SK-N-SH (cell line): ENCODE results near the gene KIAA1191. TPM values are rescaled to one million over a fixed set of nuclear protein-coding genes. Genes with fewer than 3 reads are reported as not detected.

Experiments
- CTCF ChIA-PET: fragments of 300-600, 350-600 bp; formaldehyde crosslinking; extraction: SDS; loops from one replicate; lab custom pipeline; 2021; lab: Yijun Ruan, JAX
- POLR2A ChIA-PET: fragments of 350-600 bp; sonication (Branson Sonifier 250); formaldehyde crosslinking; extraction: SDS; loops from one replicate; lab custom pipeline; 2020; ENCODE audit warnings: antibody characterized with exemption, inconsistent platforms; lab: Yijun Ruan, JAX
- DNase-seq: peaks from one replicate; pipeline ENCODE4 v3.0.0; 2012
- H2AFZ ChIP-seq: fragments of 200-600 bp; sonication (generic); 2 replicates; pipeline ENCODE4 v1.8.1; 2016; ENCODE audit warnings: antibody characterized with exemption, mild to moderate bottlenecking, low read depth
- H3F3A ChIP-seq: fragments of 200-600 bp; sonication (generic); replicated peaks from 2 replicates; pipeline ENCODE3; 2016; ENCODE audit warnings: antibody characterized with exemption, mild to moderate bottlenecking; ENCODE audit not compliant: insufficient read depth
- H3K27ac ChIP-seq, 2 experiments: fragments of 200-500 bp in 1 of 2; fragments of 200-600 bp in 1 of 2; sonication (Bioruptor generic) in 1 of 2; sonication (generic), shearing (Covaris generic) in 1 of 2; 2 replicates each; pipeline versions ENCODE4 v1.5.1 to v1.6.1; 2014 to 2016; ENCODE audit warnings: low read depth in 2 of 2, inconsistent platforms in 1 of 2, low read length in 1 of 2, mild to moderate bottlenecking in 1 of 2, mixed read lengths in 1 of 2
- H3K27me3 ChIP-seq: fragments of 200-600 bp; sonication (generic), shearing (Covaris generic); 2 replicates; pipeline ENCODE4 v1.6.1; 2016; ENCODE audit warnings: mixed run types; ENCODE audit not compliant: insufficient read depth
- H3K36me3 ChIP-seq, 2 experiments: fragments of 200-500 bp in 1 of 2; fragments of 200-600 bp in 1 of 2; sonication (Bioruptor generic) in 1 of 2; sonication (generic) in 1 of 2; replicated peaks in 1 of 2; 2 replicates each; pipeline versions ENCODE3 to v1.5.1; 2014 to 2016; ENCODE audit warnings: low read length in 1 of 2, mild to moderate bottlenecking in 1 of 2; ENCODE audit not compliant: insufficient read depth in 2 of 2, control insufficient read depth in 1 of 2
- H3K4me1 ChIP-seq, 2 experiments: fragments of 200-500 bp in 1 of 2; fragments of 200-600 bp in 1 of 2; sonication (Bioruptor generic) in 1 of 2; sonication (generic), shearing (Covaris generic) in 1 of 2; 2 replicates each; pipeline versions ENCODE4 v1.5.1 to v1.6.1; 2014 to 2016; ENCODE audit warnings: low read depth in 1 of 2, low read length in 1 of 2, mixed run types in 1 of 2; ENCODE audit not compliant: insufficient read depth in 2 of 2, control insufficient read depth in 1 of 2
- H3K4me2 ChIP-seq: fragments of 200-600 bp; sonication (generic), shearing (Covaris generic); 2 replicates; pipeline ENCODE4 v1.6.1; 2017; ENCODE audit warnings: mixed run types
- H3K4me3 ChIP-seq, 2 experiments: fragments of 200-500 bp in 1 of 2; fragments of 200-600 bp in 1 of 2; sonication (Bioruptor generic) in 1 of 2; sonication (generic), shearing (Covaris generic) in 1 of 2; 2 replicates each; pipeline versions ENCODE4 v1.5.1 to v1.8.1; 2014 to 2016; ENCODE audit warnings: low read depth in 2 of 2, inconsistent platforms in 1 of 2, low read length in 1 of 2, mild to moderate bottlenecking in 1 of 2, mixed read lengths in 1 of 2, moderate library complexity in 1 of 2
- H3K79me2 ChIP-seq: fragments of 200-600 bp; sonication (generic); 2 replicates; pipeline ENCODE4 v1.8.1; 2017; ENCODE audit warnings: mild to moderate bottlenecking; ENCODE audit not compliant: insufficient read depth
- H3K9ac ChIP-seq: fragments of 200-600 bp; sonication (generic); 2 replicates; pipeline ENCODE4 v1.6.1; 2017; ENCODE audit warnings: mixed run types
- H3K9me2 ChIP-seq: fragments of 200-600 bp; sonication (generic); 2 replicates; pipeline ENCODE4 v1.6.1; 2017; ENCODE audit warnings: mixed run types
- H3K9me3 ChIP-seq: fragments of 200-600 bp; sonication (generic); 2 replicates; pipeline ENCODE4 v1.6.1; 2017; ENCODE audit warnings: mixed run types, mild to moderate bottlenecking, moderate library complexity
- H4K20me1 ChIP-seq: fragments of 200-600 bp; sonication (generic); 2 replicates; pipeline ENCODE4 v1.6.1; 2017; ENCODE audit warnings: mild to moderate bottlenecking, mixed run types; ENCODE audit not compliant: insufficient read depth
- ELF1 ChIP-seq: IDR thresholded peaks from 2 replicates; pipeline ENCODE4 v1.4.0; 2012
- EP300 ChIP-seq, 2 experiments: IDR thresholded peaks; 2 replicates each; pipeline versions ENCODE4 v1.4.0 to v1.6.1; 2012; ENCODE audit warnings: borderline replicate concordance in 1 of 2, low read depth in 1 of 2, low read length in 1 of 2
- EZH2phosphoT487 ChIP-seq: fragments of 200-600 bp; sonication (generic); IDR thresholded peaks from 2 replicates; pipeline ENCODE4 v1.6.1; 2017; ENCODE audit warnings: low read depth, mixed run types, mild to moderate bottlenecking, antibody characterized with exemption, moderate library complexity, borderline replicate concordance
- FOXJ3 ChIP-seq: sonication (generic); formaldehyde crosslinking; IDR thresholded peaks from 2 replicates; pipeline ENCODE4 v1.5.1; 2020; ENCODE audit warnings: mild to moderate bottlenecking, missing genetic modification reagents
- FOXM1 ChIP-seq: IDR thresholded peaks from 2 replicates; pipeline ENCODE4 v1.4.0; 2012; ENCODE audit warnings: low read depth, mild to moderate bottlenecking
- GABPA ChIP-seq: IDR thresholded peaks from 2 replicates; pipeline ENCODE4 v1.4.0; 2012; ENCODE audit warnings: low read depth, mild to moderate bottlenecking
- IRF3 ChIP-seq: fragments of 150-350 bp; IDR thresholded peaks from 2 replicates; pipeline ENCODE4 v1.6.1; 2016; ENCODE audit warnings: mild to moderate bottlenecking, low read depth, low read length
- JUND ChIP-seq: IDR thresholded peaks from 2 replicates; pipeline ENCODE4 v1.4.0; 2012
- MAX ChIP-seq: IDR thresholded peaks from 2 replicates; pipeline ENCODE4 v1.4.0; 2012; ENCODE audit warnings: low read depth
- MXI1 ChIP-seq: IDR thresholded peaks from 2 replicates; pipeline ENCODE4 v1.6.1; 2012; ENCODE audit warnings: mild to moderate bottlenecking, low read depth, low read length, improper control_type of control experiment
- POLR2AphosphoS5 ChIP-seq: IDR thresholded peaks from 2 replicates; pipeline ENCODE4 v1.6.1; 2012; ENCODE audit warnings: low read depth, low read length
- RAD21 ChIP-seq: IDR thresholded peaks from 2 replicates; pipeline ENCODE4 v1.6.1; 2012; ENCODE audit warnings: mild to moderate bottlenecking, low read length
- REST ChIP-seq: IDR thresholded peaks from 2 replicates; pipeline ENCODE4 v1.6.1; 2012; ENCODE audit warnings: mild to moderate bottlenecking, low read depth, low read length, moderate library complexity
- RFX5 ChIP-seq: IDR thresholded peaks from 2 replicates; pipeline ENCODE4 v1.6.1; 2012; ENCODE audit warnings: mild to moderate bottlenecking, improper control_type of control experiment, low read length
- RXRA ChIP-seq: IDR thresholded peaks from 2 replicates; pipeline ENCODE4 v1.4.0; 2012; ENCODE audit warnings: low read depth, mild to moderate bottlenecking, borderline replicate concordance
- SIN3A ChIP-seq: IDR thresholded peaks from 2 replicates; pipeline ENCODE4 v1.6.1; 2012; ENCODE audit warnings: low read depth, mild to moderate bottlenecking, low read length, moderate library complexity, borderline replicate concordance
- SMC3 ChIP-seq: IDR thresholded peaks from 2 replicates; pipeline ENCODE4 v1.6.1; 2012; ENCODE audit warnings: low read depth, low read length, improper control_type of control experiment
- TEAD4 ChIP-seq: IDR thresholded peaks from 2 replicates; pipeline ENCODE4 v1.4.0; 2012; ENCODE audit warnings: mild to moderate bottlenecking, borderline replicate concordance; ENCODE audit not compliant: insufficient read depth
- USF2 ChIP-seq: fragments of 150-350 bp; IDR thresholded peaks from 2 replicates; pipeline ENCODE4 v1.6.1; 2017; ENCODE audit warnings: antibody characterized with exemption, low read length, low read depth, borderline replicate concordance
- YY1 ChIP-seq: IDR thresholded peaks from 2 replicates; pipeline ENCODE4 v1.4.0; 2012; ENCODE audit warnings: low read depth, mild to moderate bottlenecking
- WGBS: methylation state at CpG from one replicate; pipeline ENCODE4 v1.1.6; 2017; ENCODE audit warnings: low lambda C conversion rate; 5-methylcytosine and 5-hydroxymethylcytosine counted together
- polyA plus RNA-seq, 3 experiments: library from polyadenylated mRNA; depleted of rRNA; stranded (reverse); fragments of >200 nt; gene quantifications; 2 replicates each; pipeline ENCODE4 v1.2.3, GENCODE V29; 2012

The KIAA1191 gene
- polyA plus RNA-seq, 1 of the 3 experiments (the other 2 are of a cell fraction) = 100 TPM

- ChIA-PET POLR2A (interaction anchor here (2.1 to 2.3 kb wide), 2 partner anchors 11 to 15 kb away, joined by 7 read pairs; partner anchors contain the start of genes HIGD2A, KIAA1191 and NOP16), CTCF (no interaction called here)
- Histone ChIP-seq H3K9me3 (no peaks in the 10 kb centered on the region), H3K27ac (no peak overlapping the region), H3K79me2 (no peaks in the 10 kb centered on the region), H3K9ac (no peak overlapping the region), H3K4me2 (no peak overlapping the region), H3K9me2 (no peaks in the 10 kb centered on the region), H3F3A (no peaks in the 10 kb centered on the region), H3K4me1 (no peaks in the 10 kb centered on the region), H2AFZ (no peak overlapping the region), H3K27me3 (no peaks in the 10 kb centered on the region), H4K20me1 (no peaks in the 10 kb centered on the region), H3K36me3 (peaks cover 4 to 18% of the 10 kb centered on the region in 2 experiments), H3K4me3 (no peak overlapping the region)
- DNase-seq = no peak
- TF ChIP-seq RAD21 (no peak), EZH2phosphoT487 (no peak), REST (no peak), JUND (no peak), MXI1 (no peak), YY1 (no peak), SIN3A (no peak), ELF1 (no peak), MAX (no peak), RXRA (no peak), GABPA (no peak), RFX5 (no peak), EP300 (IDR thresholded peaks at IDR 0.05; ENCODE audit: borderline replicate concordance in 1 of 2, low read depth in 1 of 2, low read length in 1 of 2) (no peak), TEAD4 (no peak), FOXM1 (no peak), IRF3 (no peak), FOXJ3 (CRISPR knock-in tag) (no peak), SMC3 (no peak), USF2 (no peak), POLR2AphosphoS5 (no peak)
- 94% methylated on average over 7 of the region's 7 CpGs for WGBS
These were observed 11.7 kb upstream of the KIAA1191 start for GRCh38 chr5:176373100-176373818.
